Measurements from ENCODE around the gene CHST3.

The CHST3 gene

DNA sequence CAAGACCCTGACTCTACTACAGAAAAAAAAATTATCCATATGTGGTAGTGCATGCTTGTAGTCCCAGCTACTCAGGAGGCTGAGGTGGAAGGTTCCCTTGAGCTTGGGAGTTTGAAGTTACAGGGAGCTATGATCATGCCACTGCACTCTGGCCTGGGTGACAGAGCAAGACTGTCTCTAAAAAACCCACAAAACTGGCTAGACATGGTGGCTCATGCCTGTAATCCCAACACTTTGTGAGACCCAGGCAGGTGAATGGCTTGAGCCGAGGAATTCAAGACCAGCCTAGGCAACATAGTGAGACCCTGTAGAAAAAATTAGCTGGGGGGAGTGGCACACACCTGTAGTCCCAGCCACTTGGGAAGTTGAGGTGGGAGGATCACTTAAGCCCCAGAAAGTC, 32.9 kb upstream of the CHST3 start:
- Histone ChIP-seq H3K4me1 (no peaks in the 10 kb centered on the region), H3K4me3 (no peak overlapping the region), H3K36me3 (no peaks in the 10 kb centered on the region), H3K27me3 (peaks cover 0 to 3% of the 10 kb centered on the region in 2 donors), H3K27ac (no peak overlapping the region), H3K9me3 (peaks cover 0 to 22% (median 14%) of the 10 kb centered on the region in 3 donors)
- TF ChIP-seq, protein P1, sequence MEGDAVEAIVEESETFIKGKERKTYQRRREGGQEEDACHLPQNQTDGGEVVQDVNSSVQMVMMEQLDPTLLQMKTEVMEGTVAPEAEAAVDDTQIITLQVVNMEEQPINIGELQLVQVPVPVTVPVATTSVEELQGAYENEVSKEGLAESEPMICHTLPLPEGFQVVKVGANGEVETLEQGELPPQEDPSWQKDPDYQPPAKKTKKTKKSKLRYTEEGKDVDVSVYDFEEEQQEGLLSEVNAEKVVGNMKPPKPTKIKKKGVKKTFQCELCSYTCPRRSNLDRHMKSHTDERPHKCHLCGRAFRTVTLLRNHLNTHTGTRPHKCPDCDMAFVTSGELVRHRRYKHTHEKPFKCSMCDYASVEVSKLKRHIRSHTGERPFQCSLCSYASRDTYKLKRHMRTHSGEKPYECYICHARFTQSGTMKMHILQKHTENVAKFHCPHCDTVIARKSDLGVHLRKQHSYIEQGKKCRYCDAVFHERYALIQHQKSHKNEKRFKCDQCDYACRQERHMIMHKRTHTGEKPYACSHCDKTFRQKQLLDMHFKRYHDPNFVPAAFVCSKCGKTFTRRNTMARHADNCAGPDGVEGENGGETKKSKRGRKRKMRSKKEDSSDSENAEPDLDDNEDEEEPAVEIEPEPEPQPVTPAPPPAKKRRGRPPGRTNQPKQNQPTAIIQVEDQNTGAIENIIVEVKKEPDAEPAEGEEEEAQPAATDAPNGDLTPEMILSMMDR (IDR thresholded peaks at IDR 0.05): no peak
- peak in 1 of 2 donors; percentile 10 for DNase-seq
- intact Hi-C loops (cut with DNase I; ENCODE audit: low total_unique reads): no loop called here

DNA sequence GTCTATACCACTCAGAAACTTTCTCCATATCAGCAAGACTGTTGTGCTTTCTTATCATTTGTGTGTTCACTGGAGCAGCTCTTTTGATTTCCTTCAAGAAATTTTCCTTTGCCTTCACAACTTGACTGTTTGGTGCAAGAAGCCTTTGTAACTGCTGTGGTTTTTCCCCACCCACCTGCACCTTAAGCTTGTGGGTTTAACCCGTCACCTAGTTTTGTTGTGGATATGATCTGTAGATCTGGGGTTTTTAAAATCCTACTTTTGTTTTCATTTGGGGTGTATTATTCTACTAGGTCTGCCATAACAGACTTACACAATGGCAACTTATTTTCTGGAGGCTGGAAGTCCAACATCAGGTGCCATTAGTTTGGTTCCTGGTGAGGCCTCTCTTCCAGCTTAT, 30.5 kb upstream of the CHST3 start:
- TF ChIP-seq, protein P1 (IDR thresholded peaks at IDR 0.05): no peak
- intact Hi-C loops (cut with DNase I; ENCODE audit: low total_unique reads): no loop called here
- no peak overlapping the region for H3K4me3 ChIP-seq

DNA sequence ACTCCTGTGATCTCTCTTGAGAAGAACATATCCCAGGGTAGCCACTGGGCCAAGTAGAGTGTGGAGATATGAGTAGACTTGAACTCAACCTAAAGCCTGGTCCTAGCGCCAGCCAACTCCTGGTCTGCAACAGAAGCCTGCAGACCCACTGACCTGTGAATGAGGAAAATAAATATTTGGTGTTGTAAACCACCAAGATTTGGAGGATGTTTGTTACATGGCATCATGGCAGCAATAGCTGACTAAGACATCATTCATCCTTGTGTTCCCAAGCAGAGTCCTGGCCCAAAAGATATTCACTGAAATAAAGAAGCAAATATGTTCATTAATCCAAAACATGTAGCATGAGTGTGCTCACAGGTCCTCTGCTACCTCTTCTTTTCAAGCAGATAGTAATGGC, 26.0 kb upstream of the CHST3 start:
- Histone ChIP-seq H3K9me3 (peaks cover 0 to 9% (median 5%) of the 10 kb centered on the region in 3 donors), H3K4me3 (no peak overlapping the region)
- intact Hi-C loops (cut with DNase I; ENCODE audit: low total_unique reads): no loop called here

More for the DNA sequence above, 30.5 kb upstream of the CHST3 start:
- H3K4me1 ChIP-seq: no peaks in the 10 kb centered on the region
- peaks cover 0 to 22% (median 14%) of the 10 kb centered on the region in 3 donors for H3K9me3 ChIP-seq
- no peaks in the 10 kb centered on the region for H3K27me3 ChIP-seq
- no peak for DNase-seq
- H3K36me3 ChIP-seq: no peaks in the 10 kb centered on the region
- H3K27ac ChIP-seq: no peak overlapping the region

DNA sequence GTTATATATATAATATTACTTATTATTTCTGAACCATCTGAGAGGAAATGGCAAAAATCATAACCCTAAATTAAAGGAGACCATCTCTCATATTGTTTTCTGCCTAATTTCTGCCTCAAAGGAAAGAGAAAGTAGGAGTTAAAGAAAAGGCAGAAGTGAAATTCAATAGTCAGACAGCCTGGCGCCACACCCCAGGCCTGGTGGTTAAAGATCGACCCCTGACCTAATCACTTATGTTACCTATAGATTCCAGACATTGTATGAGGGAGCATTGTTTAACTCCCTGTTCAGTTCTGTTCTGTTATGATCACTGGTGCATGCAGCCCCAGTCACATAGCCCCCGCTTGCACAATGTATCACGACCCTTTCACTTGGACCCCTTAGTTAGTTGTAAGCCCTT, 24.9 kb upstream of the CHST3 start:
- Histone ChIP-seq H3K4me3 (no peak overlapping the region), H3K27ac (no peak overlapping the region), H3K36me3 (no peaks in the 10 kb centered on the region), H3K27me3 (no peaks in the 10 kb centered on the region), H3K9me3 (peaks cover 0 to 15% (median 14%) of the 10 kb centered on the region in 3 donors), H3K4me1 (no peaks in the 10 kb centered on the region)
- intact Hi-C loops (cut with DNase I; ENCODE audit: low total_unique reads): no loop called here
- TF ChIP-seq, protein P1 (IDR thresholded peaks at IDR 0.05): no peak
- no peak for DNase-seq

More for the DNA sequence above, 26.0 kb upstream of the CHST3 start:
- no peak overlapping the region for H3K27ac ChIP-seq
- DNase-seq: no peak
- TF ChIP-seq, protein P1 (IDR thresholded peaks at IDR 0.05): no peak
- H3K4me1 ChIP-seq: no peaks in the 10 kb centered on the region
- H3K36me3 ChIP-seq: no peaks in the 10 kb centered on the region
- no peaks in the 10 kb centered on the region for H3K27me3 ChIP-seq

GRCh38 chr10:71939861-71940474, 24.2 kb upstream of the CHST3 start:
- Histone ChIP-seq H3K27me3 (no peaks in the 10 kb centered on the region), H3K27ac (no peak overlapping the region), H3K4me1 (no peaks in the 10 kb centered on the region), H3K4me3 (no peak overlapping the region), H3K36me3 (no peaks in the 10 kb centered on the region), H3K9me3 (peaks cover 0 to 20% (median 18%) of the 10 kb centered on the region in 3 donors)
- DNase-seq: no peak
- TF ChIP-seq, protein P1 (IDR thresholded peaks at IDR 0.05): no peak
- intact Hi-C loops (cut with DNase I; ENCODE audit: low total_unique reads): no loop called here

Data from tibial artery (tissue), 4 donors.